GM18868 (cell line): Measurements from ENCODE around the gene NEURL1B.
"Not testable (repeated sequence)": the region's sequence is repeated elsewhere in the genome, so short reads cannot be mapped to it uniquely, and the experiment has no call there.

Source experiments
- ATAC-seq: cut with Tn5 transposase; IDR thresholded peaks from one replicate; pipeline ENCODE4 v1.9.1; 2021; ENCODE audit warnings: mild to moderate bottlenecking, moderate library complexity; ENCODE audit not compliant: unreplicated experiment

The NEURL1B gene

GRCh38 chr5:172710676-172711075 lies 69.6 kb downstream of the NEURL1B start:
- ATAC-seq = no peak

DNA sequence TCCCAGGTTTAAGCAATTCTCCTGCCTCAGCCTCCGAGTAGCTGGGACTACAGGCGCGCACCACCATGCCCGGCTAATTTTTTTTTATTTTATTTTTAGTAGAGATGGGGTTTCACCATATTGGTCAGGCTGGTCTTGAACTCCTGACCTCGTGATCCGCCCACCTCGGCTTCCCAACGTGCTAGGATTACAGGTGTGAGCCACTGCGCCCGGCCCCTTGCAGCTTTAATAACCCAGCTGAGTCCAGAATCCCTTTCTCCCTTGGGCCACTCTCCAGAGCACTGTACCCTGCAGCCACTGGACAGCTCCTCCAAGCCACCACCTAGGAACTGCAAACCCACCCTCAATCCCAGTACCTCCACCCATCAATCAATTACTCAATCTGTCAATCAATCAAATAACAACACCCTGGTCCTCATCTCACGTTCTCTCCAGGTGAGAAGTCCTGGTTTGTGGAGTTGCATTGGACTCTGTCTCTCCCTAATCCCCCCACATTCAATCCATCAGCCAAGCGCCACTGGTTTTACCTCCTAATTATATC lies 70.3 kb downstream of the NEURL1B start:
- ATAC-seq = not testable (repeated sequence)

GRCh38 chr5:172712610-172713009 lies 71.5 kb downstream of the NEURL1B start:
- no peak for ATAC-seq

DNA sequence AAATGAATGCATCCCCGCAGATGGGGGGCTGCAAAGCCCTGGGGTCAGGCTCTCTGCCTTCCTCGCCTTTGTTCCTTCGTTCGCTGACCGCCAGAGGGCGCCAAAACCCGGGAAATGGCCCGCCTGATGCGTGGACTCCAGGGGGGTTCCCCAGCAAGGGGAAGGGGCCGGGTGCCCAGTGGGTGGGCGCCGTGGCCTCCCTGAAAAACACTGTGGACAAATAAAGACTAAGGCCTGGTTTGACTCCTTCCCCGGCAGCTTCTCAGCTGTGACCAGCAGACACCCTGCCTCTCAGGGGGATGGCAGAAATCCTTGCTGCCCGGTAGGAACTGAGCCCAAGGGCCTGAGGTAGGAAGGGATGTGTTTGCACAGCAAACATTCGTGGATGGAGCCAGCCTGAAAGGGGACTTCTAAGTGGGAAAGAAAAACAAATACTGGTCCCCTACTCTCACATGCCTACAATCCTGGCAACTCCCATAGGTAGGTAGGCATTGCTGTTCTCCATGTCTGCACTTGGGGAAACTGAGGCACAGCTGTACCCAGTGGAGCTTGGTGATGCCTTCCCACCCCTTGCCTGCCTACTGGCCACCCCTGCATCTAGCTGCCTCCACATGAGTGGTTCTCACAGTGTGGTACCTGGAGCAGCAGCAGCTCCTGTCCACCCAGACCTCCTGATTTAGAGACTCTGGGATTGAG lies 72.2 kb downstream of the NEURL1B start:
- ATAC-seq = peak; percentile 37

- no peak for ATAC-seq
Observed at GRCh38 chr5:172713809-172714490, 72.9 kb downstream of the NEURL1B start.

GRCh38 chr5:172714491-172715420 lies 73.7 kb downstream of the NEURL1B start:
- peak; percentile 79 for ATAC-seq

DNA sequence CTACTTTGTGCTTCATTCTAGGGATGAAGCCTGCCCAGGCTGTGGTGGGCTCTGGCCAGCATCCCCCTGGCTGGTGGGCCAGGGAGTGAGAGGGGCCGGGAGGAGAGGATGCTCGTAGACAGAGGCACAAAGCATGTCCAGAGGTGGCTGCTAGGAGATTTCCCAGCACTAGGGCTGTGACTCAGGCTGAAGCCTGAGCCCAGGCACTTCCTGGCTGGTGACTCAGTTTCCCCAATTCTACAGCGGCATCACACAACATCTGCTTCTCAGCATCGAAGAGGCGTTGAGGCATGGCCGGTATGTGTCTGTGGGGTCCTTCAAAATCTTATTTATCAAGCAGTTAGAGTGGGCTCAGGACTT lies 74.3 kb downstream of the NEURL1B start:
- no peak for ATAC-seq

GRCh38 chr5:172715931-172716682 lies 75.0 kb downstream of the NEURL1B start:
- ATAC-seq = no peak

DNA sequence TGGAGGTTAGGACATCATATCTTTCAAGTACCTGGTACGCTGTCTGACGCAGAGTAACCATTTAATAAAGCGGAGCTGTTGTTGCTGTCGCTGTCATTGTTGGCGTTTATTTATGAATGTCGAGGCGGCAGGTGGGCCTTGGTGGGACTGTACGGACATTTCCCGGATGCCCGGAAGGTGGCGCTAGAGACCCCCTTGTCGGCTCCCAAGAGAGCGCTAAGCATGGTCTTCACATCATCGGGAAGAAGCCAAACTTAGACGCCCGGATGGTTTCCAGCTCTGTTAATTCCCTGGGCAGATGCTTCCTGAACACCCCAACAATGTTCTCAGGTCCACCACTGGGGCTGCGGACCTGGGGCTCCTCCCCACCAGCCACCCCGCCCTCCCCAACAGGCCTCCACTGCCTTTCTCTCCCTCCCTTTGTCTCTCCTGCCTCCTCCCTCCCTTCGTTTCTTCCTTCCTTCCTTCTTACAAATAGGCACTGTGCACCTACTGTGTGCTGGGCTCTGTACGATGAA lies 75.8 kb downstream of the NEURL1B start:
- peak; percentile 56 for ATAC-seq

DNA sequence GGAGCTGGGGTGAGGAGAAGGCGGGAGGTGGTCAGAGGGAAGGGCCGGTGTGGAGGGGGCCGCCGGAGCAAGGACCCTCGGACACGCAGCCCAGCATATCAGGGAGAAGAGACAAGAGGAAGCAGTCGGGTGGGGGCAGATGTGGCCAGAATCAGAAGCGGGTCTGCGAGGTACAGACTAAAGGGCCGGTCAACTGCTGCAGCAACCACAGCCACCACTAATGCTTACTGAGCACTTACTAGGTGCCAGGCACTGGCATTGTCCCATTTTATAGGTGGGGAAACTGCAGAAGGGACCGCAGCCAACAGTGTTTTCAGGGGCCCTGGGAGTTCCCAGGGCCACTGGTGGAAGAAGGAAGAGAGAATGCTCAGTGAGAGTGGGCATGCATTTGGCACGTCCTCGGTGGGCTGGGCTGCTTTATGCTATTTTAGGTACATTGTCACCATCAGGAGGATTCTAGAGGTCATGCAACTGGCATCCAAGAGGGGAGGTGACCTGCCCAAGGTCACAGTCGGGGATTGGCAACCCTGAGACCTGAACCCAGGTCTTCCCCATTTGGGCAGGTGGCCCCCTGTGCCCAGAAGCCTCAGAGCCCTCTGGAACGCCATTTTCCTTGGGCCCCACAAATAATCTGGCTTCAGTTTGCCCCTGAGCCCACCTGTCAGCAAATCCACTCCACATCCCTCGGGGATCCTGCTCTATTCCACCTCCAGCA lies 76.6 kb downstream of the NEURL1B start:
- no peak for ATAC-seq

DNA sequence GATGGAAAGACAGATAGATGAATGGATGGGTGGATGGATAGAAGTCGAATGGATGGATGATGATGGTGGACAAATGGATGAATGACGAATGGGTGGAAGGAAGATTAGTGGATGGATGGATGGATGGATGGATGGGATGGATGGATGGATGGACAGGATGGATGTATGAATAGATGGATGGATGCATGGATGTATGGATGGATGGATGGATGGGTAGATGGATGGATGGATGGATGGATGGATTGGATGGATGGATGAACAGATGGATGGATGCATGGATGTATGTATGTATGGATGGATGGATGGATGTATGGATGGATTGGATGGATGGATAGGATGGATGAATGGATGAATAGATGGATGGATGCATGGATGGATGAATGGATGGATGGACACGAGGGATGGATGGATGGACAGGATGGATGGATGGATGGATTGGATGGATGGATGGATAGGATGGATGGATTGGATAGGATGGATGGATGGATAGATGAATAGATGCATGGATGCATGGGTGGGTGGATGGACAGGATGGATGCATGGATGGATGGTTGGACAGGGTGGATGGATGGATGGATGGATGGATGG lies 77.6 kb downstream of the NEURL1B start:
- ATAC-seq = no peak

DNA sequence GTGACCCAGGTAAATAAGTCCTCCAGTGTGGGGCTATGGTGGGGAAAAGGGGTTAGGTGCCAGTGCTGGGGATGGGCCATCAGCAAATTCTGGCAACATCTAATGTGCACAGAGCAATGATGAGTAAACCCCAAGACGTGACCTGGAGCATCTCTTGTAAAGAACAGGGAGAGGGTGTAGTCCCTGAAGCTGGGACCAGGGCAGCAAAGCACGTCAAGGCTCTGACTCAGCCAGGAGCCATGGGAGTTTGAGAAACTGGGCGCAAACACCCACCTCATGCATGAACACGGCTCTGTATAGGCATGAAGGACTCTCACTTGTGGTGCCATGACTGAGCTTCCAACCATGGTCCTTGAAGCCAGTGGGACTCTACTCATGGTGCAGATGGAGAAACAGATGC lies 78.1 kb downstream of the NEURL1B start:
- ATAC-seq = no peak

DNA sequence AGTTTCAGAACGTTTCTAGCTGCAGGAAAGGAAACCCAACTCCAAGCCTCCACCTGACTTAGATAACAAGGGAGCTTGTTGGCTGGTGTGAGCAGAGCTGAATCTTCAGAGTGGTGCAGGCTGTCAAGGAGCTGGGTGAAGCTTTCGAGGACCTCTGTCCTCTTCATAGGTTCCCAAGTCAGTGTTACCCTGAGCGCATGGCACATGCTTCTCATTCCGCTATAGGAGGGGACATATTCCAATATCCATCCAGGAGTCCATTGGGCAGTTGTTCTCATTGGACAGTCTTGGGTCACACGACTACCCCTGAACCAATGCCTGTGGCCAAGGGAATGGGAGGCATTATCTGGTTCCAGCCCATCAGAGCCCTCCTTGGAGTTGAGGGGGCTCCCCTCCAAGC lies 79.6 kb downstream of the NEURL1B start:
- no peak for ATAC-seq

DNA sequence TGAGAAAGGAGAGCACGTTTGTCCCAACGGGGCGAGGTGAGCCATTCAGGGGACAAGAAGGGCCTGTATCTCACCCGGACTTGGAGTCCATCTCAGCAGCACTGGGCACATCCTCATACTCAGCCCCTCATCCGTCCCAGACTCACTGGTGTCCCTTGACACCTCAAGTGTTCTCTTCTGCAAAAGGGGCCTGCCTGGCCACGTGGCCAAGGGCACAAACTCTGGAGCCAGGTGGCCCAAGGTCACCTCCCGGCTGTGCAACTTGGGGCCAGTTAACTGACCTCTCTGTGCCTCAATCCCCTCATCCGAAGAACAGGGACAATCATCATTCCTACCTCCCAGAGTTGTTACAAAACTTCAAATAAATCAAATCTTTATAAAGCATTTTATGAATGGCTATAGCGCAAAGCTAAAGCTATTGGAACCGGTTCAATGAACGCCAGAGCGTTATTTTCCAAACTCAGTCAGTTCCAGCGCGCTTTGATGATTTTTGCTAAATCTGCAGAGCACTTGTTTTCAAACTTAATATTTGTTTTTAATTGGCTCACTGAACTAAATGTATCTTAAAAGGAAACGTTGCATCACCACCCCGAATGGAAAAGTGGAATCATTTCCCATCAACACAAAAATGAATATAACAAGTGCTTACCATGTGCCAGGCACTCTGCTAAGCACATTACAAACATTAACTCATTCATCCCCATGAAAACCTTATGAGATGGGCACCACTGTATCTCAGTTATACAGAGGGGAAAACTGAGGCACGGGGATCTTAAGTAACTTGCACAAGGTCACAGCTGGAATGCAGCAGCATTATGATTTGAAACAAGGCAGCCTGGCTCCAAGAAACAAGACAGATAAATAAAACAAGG lies 80.6 kb downstream of the NEURL1B start:
- ATAC-seq = no peak

DNA sequence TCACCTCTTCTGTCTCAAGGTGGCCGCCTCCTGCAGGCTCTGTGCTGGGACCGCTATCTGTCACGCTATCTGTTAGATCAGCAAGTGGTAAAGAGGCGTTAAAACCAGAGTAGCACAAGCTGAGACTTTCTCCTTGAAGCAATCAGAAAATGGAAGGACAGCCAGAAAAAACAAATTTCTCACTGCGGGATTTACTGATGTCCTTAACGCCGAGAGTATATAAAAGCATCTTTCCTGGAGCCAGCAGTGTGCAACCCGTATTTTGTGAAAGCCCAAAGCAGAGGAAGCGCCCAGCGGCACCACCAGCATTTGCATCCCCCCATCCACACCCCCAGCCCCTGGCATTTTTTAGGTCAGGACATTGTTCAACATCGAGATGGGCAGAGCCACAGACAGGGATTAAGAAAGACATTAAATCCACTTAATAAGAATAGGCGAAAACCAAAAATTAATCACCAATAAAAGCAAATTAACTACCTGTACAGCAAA lies 81.3 kb downstream of the NEURL1B start:
- ATAC-seq = no peak

GRCh38 chr5:172723508-172723907 lies 82.4 kb downstream of the NEURL1B start:
- ATAC-seq = no peak

GRCh38 chr5:172724242-172725183 lies 83.5 kb downstream of the NEURL1B start:
- ATAC-seq = no peak
